22Rv1 (cell line): ENCODE data around the gene IGBP1.

Source experiments
- ZFX ChIP-seq: fragments of 450-650 bp; IDR thresholded peaks from 2 replicates; pipeline ENCODE4 v1.6.1; 2017; ENCODE audit warnings: antibody characterized with exemption, borderline replicate concordance
- TF ChIP-seq, protein P1 (sequence below): fragments of 450-650 bp; IDR thresholded peaks from 2 replicates; pipeline ENCODE4 v1.5.1; 2017; ENCODE audit warnings: mild to moderate bottlenecking

- TF ChIP-seq, protein P1, sequence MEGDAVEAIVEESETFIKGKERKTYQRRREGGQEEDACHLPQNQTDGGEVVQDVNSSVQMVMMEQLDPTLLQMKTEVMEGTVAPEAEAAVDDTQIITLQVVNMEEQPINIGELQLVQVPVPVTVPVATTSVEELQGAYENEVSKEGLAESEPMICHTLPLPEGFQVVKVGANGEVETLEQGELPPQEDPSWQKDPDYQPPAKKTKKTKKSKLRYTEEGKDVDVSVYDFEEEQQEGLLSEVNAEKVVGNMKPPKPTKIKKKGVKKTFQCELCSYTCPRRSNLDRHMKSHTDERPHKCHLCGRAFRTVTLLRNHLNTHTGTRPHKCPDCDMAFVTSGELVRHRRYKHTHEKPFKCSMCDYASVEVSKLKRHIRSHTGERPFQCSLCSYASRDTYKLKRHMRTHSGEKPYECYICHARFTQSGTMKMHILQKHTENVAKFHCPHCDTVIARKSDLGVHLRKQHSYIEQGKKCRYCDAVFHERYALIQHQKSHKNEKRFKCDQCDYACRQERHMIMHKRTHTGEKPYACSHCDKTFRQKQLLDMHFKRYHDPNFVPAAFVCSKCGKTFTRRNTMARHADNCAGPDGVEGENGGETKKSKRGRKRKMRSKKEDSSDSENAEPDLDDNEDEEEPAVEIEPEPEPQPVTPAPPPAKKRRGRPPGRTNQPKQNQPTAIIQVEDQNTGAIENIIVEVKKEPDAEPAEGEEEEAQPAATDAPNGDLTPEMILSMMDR, result no peak
- no peak for TF ChIP-seq ZFX
Observed at GRCh38 chrX:70128071-70128470, 5.2 kb upstream of the IGBP1 start.
